Muscle layer of colon (tissue), 2 donors: ENCODE data around the gene CCND1.

Source experiments
- H3K27ac ChIP-seq: one replicate; pipeline ENCODE4 v1.7.0; 2013; ENCODE audit warnings: low read depth, mild to moderate bottlenecking, low read length, moderate library complexity
- H3K27me3 ChIP-seq, 2 donors: one replicate each; pipeline ENCODE4 v1.7.0; 2013; ENCODE audit warnings: low read length in 2 of 2, mild to moderate bottlenecking in 2 of 2; ENCODE audit not compliant: insufficient read depth in 2 of 2, control insufficient read depth in 1 of 2
- H3K36me3 ChIP-seq: one replicate; pipeline ENCODE4 v1.7.0; 2013; ENCODE audit warnings: mild to moderate bottlenecking, low read length; ENCODE audit not compliant: insufficient read depth
- H3K4me1 ChIP-seq: one replicate; pipeline ENCODE4 v1.7.0; 2013; ENCODE audit warnings: mild to moderate bottlenecking, low read length; ENCODE audit not compliant: insufficient read depth
- H3K4me3 ChIP-seq, 2 donors: one replicate each; pipeline ENCODE4 v1.7.0; 2013; ENCODE audit warnings: low read length in 2 of 2, low read depth in 1 of 2, mild to moderate bottlenecking in 1 of 2, moderate library complexity in 1 of 2
- H3K9ac ChIP-seq: one replicate; pipeline ENCODE4 v1.7.0; 2013; ENCODE audit warnings: low read length
- H3K9me3 ChIP-seq: one replicate; pipeline ENCODE4 v1.7.0; 2013; ENCODE audit warnings: mild to moderate bottlenecking, low read length
- donor health status: abdominal sarcoma.
- donor health status: Adenocarcinoma of cecum.

The CCND1 gene

GRCh38 chr11:69657456-69657910, 16.5 kb downstream of the CCND1 start:
- Histone ChIP-seq H3K27ac (no peak overlapping the region), H3K4me3 (no peak overlapping the region), H3K9me3 (no peaks in the 10 kb centered on the region), H3K27me3 (no peaks in the 10 kb centered on the region), H3K4me1 (no peaks in the 10 kb centered on the region), H3K9ac (no peak overlapping the region), H3K36me3 (peaks cover 3% of the 10 kb centered on the region)

GRCh38 chr11:69657911-69658625, 17.1 kb downstream of the CCND1 start:
- no peaks in the 10 kb centered on the region for H3K4me1 ChIP-seq
- H3K4me3 ChIP-seq: no peak overlapping the region
- peaks cover 4% of the 10 kb centered on the region for H3K36me3 ChIP-seq
- no peak overlapping the region for H3K27ac ChIP-seq
- H3K9me3 ChIP-seq: no peaks in the 10 kb centered on the region
- no peaks in the 10 kb centered on the region for H3K27me3 ChIP-seq
- H3K9ac ChIP-seq: no peak overlapping the region

- H3K4me1 ChIP-seq: no peaks in the 10 kb centered on the region
- no peaks in the 10 kb centered on the region for H3K9me3 ChIP-seq
- no peaks in the 10 kb centered on the region for H3K27me3 ChIP-seq
- H3K4me3 ChIP-seq: no peak overlapping the region
- H3K9ac ChIP-seq: no peak overlapping the region
- peaks cover 4% of the 10 kb centered on the region for H3K36me3 ChIP-seq
- H3K27ac ChIP-seq: no peak overlapping the region
Observed at GRCh38 chr11:69658626-69659450, 17.9 kb downstream of the CCND1 start.

GRCh38 chr11:69659591-69659990, 18.6 kb downstream of the CCND1 start:
- Histone ChIP-seq H3K9me3 (no peaks in the 10 kb centered on the region), H3K4me1 (no peaks in the 10 kb centered on the region), H3K27ac (no peak overlapping the region), H3K36me3 (peaks cover 4% of the 10 kb centered on the region), H3K4me3 (no peak overlapping the region), H3K27me3 (no peaks in the 10 kb centered on the region), H3K9ac (no peak overlapping the region)

GRCh38 chr11:69660001-69660500, 19.1 kb downstream of the CCND1 start:
- Histone ChIP-seq H3K9ac (no peak overlapping the region), H3K27me3 (no peaks in the 10 kb centered on the region), H3K4me1 (no peaks in the 10 kb centered on the region), H3K4me3 (no peak overlapping the region), H3K36me3 (peaks cover 4% of the 10 kb centered on the region), H3K9me3 (no peaks in the 10 kb centered on the region), H3K27ac (no peak overlapping the region)

GRCh38 chr11:69661413-69661715, 20.4 kb downstream of the CCND1 start:
- no peaks in the 10 kb centered on the region for H3K9me3 ChIP-seq
- H3K36me3 ChIP-seq: peaks cover 8% of the 10 kb centered on the region
- H3K4me1 ChIP-seq: no peaks in the 10 kb centered on the region
- H3K27ac ChIP-seq: no peak overlapping the region
- no peak overlapping the region for H3K4me3 ChIP-seq
- no peak overlapping the region for H3K9ac ChIP-seq
- no peaks in the 10 kb centered on the region for H3K27me3 ChIP-seq

- Histone ChIP-seq H3K27ac (no peak overlapping the region), H3K4me1 (no peaks in the 10 kb centered on the region), H3K9ac (no peak overlapping the region), H3K9me3 (no peaks in the 10 kb centered on the region), H3K36me3 (peaks cover 9% of the 10 kb centered on the region), H3K27me3 (no peaks in the 10 kb centered on the region), H3K4me3 (no peak overlapping the region)
Observed at GRCh38 chr11:69662021-69662698, 21.2 kb downstream of the CCND1 start.

GRCh38 chr11:69662806-69663205, 21.9 kb downstream of the CCND1 start:
- H3K4me1 ChIP-seq: no peaks in the 10 kb centered on the region
- H3K36me3 ChIP-seq: peaks cover 14% of the 10 kb centered on the region
- H3K4me3 ChIP-seq: no peak overlapping the region
- H3K9ac ChIP-seq: no peak overlapping the region
- no peak overlapping the region for H3K27ac ChIP-seq
- no peaks in the 10 kb centered on the region for H3K27me3 ChIP-seq
- H3K9me3 ChIP-seq: no peaks in the 10 kb centered on the region

- Histone ChIP-seq H3K4me3 (no peak overlapping the region), H3K9me3 (no peaks in the 10 kb centered on the region), H3K27me3 (no peaks in the 10 kb centered on the region), H3K36me3 (peaks cover 20% of the 10 kb centered on the region), H3K4me1 (no peaks in the 10 kb centered on the region), H3K27ac (no peak overlapping the region), H3K9ac (no peak overlapping the region)
Observed at GRCh38 chr11:69663326-69663725, 22.4 kb downstream of the CCND1 start.

GRCh38 chr11:69664103-69664775, 23.3 kb downstream of the CCND1 start:
- no peak overlapping the region for H3K27ac ChIP-seq
- H3K9me3 ChIP-seq: no peaks in the 10 kb centered on the region
- no peak overlapping the region for H3K4me3 ChIP-seq
- peaks cover 22% of the 10 kb centered on the region for H3K36me3 ChIP-seq
- H3K4me1 ChIP-seq: no peaks in the 10 kb centered on the region
- H3K9ac ChIP-seq: no peak overlapping the region
- H3K27me3 ChIP-seq: no peaks in the 10 kb centered on the region

GRCh38 chr11:69664901-69665300, 23.9 kb downstream of the CCND1 start:
- Histone ChIP-seq H3K4me3 (no peak overlapping the region), H3K9ac (no peak overlapping the region), H3K27ac (no peak overlapping the region), H3K36me3 (peaks cover 22% of the 10 kb centered on the region), H3K9me3 (no peaks in the 10 kb centered on the region), H3K4me1 (peaks cover 1% of the 10 kb centered on the region), H3K27me3 (no peaks in the 10 kb centered on the region)
